HG03558 (cell line): ENCODE results near the gene TEDC2.
"Not testable (repeated sequence)": the region's sequence is repeated elsewhere in the genome, so short reads cannot be mapped to it uniquely, and the experiment has no call there.

Experiments
- ATAC-seq: cut with Tn5 transposase; IDR thresholded peaks from one replicate; pipeline ENCODE4 v1.9.1; 2021; ENCODE audit warnings: moderate number of reproducible peaks; ENCODE audit not compliant: unreplicated experiment; ENCODE audit errors: extremely low read depth

The TEDC2 gene, protein sequence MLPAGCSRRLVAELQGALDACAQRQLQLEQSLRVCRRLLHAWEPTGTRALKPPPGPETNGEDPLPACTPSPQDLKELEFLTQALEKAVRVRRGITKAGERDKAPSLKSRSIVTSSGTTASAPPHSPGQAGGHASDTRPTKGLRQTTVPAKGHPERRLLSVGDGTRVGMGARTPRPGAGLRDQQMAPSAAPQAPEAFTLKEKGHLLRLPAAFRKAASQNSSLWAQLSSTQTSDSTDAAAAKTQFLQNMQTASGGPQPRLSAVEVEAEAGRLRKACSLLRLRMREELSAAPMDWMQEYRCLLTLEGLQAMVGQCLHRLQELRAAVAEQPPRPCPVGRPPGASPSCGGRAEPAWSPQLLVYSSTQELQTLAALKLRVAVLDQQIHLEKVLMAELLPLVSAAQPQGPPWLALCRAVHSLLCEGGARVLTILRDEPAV

DNA sequence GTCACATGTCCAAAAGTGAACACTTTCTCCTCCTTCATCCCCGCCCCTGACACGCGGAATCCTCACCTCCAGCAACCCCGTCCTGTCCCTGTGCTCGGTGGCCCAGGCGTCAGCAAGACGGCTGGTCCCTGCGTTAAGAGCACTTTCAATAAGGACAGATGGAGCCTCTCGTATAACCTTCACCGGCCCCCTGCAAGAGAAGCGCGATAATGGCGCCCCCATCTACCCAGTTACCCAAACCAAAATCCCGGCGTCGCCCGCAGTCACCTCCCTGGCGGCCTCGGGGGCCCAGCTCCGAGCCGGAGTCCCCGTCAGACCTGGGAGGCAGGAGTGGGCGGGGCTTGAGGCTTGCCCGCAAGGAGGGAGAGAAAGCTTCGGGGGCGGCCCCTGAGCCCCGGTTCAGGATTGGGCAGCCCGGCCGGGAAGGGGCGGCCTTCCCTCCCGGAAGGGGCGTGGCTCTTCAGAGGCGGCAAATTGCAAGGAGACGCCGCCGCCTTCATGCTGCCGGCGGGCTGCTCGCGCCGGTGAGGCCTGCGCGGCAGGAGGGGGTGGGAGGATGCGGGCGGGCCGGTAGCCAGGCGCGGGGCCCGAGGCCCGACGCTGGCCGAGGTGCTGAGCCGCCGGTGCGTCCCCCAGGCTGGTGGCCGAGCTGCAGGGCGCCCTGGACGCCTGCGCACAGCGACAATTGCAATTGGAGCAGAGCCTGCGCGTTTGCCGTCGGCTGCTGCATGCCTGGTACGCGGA lies at the start of gene TEDC2:
TEDC2 (plus strand) TSS at position 463 of the 744 bp plus-strand sequence; CDS start at position 499, 36 bp downstream.
- peak; percentile 81 for ATAC-seq

DNA sequence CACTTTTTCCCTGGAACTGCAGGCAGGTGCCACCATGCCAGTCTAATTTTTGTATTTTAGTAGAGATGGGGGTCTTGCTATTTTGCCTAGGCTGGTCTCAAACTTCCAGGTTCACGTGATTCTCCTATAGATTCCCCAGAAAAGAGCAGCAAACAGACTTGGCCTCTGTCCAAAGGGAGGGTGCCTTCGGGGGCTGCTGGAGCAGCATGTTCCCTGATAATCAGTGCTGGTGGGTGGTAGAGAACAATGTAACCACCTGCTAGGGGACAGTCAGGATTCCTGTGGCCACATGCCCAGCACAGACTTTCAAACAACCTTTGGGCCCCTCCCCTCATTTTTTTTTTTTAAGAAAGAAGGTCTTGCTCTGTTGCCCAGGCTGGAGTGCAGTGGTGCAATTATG lies 44.8 kb upstream of the TEDC2 start:
- no peak for ATAC-seq

DNA sequence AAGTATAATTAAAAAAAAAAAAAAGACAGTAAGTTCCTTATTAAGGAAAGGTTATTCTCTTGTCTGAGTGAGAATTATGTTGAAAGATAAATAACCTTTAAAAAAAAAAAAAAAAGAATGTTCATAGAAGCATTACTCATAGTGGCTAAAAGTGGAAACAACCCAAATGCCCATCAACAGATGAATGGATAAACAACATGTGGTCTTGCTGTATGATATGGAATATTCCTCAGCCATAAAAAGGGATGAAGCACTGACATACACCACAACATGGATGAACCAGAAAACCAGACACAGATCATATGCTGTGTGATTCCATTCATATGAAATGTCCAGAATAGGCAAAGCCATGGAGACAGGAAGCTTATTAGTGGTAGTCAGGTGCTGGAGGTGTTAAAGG lies 39.9 kb upstream of the TEDC2 start:
- ATAC-seq = no peak

DNA sequence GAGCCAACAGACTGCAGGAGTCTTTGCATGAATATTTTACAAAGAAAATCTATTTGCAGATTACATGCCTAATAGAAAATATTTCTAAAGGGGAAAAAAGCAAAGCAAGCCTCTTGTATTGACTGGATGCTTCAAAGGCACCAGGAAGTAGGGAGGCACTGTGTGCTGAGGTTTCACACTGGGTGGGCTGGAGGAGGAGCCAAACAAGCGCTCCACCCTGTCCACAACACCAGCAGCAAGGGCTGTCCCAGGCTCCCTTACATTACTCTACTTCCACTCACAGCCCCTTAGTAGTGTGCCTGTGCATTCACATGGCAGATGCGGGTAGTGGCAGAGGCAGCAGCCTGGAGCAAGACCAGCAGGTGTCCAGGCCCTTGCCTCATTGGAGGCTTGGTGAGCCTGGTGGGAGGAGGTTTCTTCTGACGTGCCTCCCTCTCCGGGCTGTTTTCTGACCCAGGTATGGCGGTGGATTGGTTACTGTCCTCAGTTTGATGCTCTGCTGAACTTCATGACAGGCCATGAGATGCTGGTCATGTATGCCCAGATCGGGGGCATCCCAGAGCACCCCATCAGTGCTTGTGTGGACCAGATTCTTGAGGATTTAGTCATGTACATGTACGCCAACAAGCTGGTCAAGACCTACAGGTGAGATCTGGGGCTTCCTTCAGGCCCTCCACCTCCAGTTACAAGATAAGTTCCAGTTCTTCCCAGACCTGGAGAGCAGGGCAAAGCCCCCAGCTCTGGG lies 37.6 kb upstream of the TEDC2 start:
- no peak for ATAC-seq

DNA sequence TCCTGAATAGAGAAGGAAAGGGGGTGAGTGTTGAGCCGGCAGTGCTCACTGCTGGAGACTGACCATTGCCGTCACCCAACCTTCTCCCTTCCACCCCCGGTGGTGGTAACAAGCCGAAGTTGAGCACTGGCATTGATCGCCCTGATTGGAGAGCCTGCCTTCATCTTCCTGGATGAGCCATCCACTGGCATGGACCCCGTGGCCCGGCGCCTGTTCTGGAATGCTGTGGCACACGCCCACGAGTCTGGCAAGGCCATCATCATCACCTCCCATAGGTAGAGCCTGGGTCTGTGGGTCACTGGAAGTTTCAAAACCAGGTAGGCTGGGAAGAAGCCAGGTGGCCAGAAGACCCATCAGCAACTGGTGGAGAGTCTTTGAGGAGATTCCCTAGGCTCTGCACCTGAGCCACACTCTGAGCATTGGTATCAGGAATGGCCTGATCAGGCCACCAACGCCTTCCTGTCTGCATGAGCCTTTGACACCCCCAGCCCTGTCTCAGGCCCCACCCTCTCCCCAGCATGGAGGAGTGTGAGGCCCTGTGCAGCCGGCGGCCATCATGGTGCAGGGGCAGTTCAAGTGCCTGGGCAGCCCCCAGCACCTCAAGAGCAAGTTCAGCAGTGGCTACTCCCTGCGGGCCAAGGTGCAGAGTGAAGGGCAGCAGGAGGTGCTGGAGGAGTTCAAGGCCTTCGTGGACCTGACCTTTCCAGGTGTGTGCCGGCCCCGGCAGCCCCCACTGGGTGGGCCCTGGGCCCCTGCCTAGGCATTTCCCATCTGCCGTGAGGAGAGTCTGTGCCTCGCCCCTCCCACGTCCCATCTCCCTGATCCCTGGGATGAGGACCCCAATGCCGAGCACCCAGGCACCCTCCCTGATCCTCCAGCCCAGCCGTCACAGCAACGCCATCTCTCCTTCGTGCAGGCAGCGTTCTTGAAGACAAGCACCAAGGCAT lies 35.6 kb upstream of the TEDC2 start:
- no peak for ATAC-seq

DNA sequence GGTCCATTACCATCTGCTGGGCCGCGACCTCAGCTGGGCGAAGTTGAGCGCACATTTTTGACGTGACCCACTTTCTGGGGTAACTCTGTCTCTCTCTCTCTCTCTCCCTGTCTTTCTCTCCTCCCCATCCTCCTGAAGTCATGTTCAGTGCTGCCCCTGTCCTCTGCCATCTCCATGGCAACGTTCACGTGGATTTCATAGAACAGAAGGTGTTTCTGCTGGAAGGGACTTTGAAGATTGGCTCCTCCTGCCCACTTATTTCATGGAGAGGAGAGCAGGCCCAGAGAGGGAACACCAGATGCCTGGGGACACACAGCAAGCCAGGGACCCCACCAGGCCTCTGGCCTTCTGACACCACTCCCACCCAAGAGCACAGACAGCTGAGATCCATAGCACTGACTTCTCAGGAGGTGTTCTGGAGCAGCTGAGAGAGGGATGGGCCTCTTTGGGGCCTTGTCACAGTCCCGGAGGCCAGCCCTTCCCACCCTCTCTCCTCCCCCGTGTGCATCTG lies 34.8 kb upstream of the TEDC2 start:
- no peak for ATAC-seq

DNA sequence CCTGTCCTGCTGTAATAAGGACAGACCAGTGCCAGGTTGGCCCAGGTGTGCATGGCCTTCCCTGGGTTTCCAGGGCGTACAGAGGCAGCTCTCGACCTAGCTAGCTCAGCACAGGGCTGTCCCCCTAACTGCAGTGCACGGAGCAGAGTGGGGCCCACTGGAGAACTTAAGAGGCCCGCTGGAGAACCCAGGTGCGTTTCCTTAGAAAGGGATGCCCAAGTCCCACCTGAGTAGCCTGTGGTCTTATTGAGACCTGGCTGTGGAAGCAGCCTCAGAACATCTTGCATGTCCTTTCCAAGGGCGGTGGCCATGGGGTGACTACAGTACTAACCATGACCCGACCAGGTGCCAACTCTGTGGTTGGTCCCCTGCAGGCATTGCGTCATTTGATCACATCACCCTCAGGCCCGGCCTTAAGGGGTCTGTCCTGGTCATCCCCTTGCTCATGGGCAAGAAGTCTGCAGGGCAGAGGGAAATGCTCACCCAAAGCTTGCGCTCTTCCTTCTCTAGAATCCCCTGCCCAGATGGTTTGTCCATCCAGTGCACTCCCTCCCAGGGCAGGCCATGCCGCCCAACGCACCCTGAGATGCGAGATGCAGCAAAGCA lies 34.0 kb upstream of the TEDC2 start:
- no peak for ATAC-seq

DNA sequence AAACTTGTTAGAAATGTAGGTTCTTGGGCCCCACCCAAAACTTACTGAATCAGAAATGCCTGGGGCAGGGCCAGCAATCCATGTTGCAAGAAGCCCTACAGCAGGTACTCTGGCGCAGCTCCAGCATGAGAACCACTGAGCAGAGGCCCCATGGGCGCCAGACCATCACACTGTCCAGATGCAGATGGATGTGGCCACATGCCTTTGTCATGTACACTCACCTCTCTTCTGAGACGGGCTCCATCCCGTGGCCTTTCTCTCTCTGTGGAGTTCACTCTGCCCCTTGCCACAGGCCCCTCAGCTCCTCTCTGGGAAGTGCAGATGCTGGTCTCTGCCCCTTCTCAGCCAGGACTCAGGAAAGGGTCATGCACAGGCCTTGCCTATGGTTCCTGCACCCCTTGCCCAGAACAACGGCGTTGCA lies 33.0 kb upstream of the TEDC2 start:
- no peak for ATAC-seq

DNA sequence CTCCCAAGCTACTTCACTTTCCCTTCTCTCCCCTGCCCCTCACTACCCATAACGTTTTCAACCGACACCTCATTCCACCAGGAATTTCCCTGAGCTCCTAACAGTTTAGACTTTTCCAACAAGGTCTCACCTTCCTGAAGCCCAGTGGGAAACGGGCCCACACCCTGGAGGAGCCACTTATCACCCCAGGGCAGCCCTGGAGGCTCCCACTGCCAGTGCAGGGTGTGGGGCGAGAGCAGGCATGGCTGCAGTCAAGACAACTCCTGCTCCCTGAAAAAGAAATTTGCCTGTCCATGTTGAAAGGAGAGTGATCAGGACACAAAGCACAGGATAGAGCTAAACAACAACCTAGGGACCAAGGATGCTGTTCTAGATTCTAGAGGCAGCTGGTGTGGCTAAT lies 32.4 kb upstream of the TEDC2 start:
- no peak for ATAC-seq

DNA sequence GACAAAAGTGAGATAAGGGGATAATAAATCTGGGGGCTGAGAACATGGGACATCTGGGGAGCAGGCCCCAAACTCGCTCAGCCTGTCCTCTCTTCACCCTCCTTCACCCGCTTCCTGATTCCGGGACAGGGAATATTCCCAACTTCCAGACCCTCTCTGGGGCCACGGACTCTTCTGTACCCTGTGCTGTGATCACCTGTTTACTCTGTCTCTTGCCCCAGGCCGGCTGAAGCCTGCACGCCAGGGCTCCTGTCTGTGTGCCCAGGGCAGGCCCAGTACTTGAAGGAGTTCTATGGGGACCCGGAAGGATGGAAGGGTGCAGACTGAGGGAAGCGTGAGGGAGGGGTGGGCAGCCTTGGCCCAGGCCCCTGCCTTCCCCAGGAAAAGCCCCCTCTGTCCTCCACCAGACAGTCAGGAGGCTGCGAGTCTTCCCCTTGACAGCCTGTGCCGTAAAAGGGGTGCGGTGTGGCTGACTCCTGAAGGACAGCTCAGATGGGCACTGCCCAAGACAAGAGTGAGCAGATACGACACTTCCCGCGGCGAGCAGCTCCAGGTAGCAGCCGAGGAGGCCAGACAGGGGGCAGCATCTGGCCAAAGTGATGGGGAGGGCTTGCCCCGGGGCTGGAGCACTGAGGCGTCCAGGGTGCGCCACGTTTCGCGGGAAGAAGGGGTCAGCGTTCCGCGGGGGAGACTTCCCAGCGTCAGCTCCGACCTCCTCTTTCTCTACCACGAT lies 31.7 kb upstream of the TEDC2 start:
- no peak for ATAC-seq

DNA sequence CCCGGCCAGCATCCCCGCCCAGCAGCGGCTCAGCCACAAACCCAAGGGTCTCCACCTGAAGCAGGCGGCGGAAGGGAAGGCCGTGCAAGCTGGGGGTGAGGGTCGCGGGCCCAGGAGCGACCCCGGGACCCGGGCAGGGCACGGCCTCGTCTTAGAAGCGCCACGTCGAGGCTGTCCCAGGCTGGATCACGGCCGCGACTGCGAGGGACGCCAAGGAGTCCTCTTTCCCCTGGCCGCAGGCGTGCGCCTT lies 31.2 kb upstream of the TEDC2 start:
- ATAC-seq = no peak

DNA sequence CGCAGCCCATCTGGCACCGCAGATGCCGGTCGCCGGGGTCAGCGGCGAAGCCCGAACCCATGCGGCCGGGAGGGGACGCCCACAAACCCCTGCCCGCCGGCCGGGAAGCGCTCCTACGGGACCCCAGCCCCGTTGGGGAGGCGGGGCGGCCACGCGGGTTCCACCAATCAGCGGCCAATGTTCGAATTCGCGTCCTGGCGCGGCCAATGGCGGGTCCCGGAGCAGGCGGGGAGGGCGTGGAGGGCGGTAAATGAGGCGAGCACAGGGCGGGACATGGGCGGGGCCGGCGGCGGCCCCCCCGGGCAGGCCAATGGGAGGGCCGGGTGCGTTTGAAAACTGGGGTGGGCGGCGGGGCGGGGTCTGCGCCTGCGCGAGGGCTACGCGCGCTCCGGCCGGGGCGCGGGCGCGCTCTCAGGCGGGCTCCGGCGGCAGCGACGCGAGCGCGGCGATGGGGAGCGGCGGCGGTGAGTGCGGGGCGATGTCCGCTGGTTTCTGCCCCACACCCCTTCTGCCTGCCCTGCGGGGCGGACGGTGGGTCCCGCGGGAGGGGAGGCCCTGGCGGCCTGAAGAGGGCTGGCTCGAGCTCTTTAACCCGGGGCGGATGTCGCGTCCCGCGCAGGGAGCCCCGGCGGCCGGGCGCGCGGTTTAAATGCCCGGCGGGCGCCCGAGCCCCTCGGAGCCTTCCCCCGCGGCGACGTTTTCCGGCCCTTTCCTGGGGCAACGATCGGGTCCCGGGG lies 30.7 kb upstream of the TEDC2 start, which contains the start of gene CCNF:
CCNF (plus strand) TSS at position 414 of the 737 bp plus-strand sequence; CDS start at position 449, 35 bp downstream.
- ATAC-seq = peak; percentile 61

DNA sequence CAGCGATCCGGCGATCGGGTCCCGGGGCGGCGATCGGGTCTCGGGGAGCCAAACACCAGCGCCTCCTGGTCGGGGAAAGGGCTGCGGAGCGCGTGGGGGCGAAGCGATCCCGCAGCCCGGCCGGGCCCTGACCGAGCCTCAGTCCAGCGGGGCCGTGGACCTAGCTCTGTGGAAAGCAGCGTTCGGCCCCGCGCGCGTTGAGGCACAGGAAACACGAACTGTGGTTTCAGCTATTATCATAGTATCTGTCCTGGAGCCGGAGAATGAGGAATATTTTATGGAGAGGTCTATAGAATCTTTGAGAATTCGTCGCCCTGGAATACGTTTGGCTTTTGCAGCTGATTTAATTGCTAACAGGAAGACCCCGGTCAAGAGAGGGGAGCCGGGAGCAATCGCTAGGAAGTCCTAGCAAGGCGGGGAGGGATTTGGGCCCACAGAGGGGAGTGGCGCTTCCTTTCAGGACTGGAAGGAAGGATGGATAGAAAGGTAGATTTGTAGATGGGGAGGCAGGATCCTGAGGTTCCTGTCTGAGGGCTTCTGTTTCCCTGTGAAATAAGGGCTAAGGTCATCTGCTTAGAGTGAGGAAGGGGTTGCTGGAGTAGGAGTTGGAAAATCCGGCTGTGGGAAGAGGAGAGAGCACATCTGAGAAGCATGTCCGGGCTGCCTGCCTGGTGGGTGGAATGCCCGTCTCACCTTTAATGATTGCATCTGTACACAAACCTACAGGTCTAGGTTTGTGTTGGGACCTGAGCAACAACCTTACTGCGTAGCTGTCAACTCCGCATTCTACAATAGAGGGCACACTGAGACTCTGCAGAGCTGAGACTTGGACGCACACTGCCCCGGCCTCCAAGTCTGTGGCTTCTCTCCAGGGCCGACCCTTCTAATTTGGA lies 29.9 kb upstream of the TEDC2 start:
- ATAC-seq = no peak

DNA sequence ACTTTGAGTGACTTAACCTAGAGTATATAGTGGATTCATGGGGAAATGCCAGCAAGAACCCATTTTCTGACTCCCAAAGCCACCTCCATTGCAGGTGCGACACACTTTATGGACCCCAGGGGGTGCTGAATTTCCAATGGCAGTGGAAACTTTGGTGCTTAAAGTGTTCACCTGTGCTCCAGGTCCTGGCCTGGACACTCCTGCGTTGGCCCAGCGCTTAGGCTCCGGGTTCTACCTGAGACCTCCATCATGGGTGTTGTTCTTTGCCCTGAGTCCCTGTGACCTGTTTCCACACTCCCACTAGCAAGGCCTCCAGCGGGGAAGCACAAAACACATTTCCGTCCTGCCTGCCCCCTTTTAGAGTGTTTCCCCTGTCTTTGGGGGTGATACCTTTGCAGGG lies 27.6 kb upstream of the TEDC2 start:
- no peak for ATAC-seq

DNA sequence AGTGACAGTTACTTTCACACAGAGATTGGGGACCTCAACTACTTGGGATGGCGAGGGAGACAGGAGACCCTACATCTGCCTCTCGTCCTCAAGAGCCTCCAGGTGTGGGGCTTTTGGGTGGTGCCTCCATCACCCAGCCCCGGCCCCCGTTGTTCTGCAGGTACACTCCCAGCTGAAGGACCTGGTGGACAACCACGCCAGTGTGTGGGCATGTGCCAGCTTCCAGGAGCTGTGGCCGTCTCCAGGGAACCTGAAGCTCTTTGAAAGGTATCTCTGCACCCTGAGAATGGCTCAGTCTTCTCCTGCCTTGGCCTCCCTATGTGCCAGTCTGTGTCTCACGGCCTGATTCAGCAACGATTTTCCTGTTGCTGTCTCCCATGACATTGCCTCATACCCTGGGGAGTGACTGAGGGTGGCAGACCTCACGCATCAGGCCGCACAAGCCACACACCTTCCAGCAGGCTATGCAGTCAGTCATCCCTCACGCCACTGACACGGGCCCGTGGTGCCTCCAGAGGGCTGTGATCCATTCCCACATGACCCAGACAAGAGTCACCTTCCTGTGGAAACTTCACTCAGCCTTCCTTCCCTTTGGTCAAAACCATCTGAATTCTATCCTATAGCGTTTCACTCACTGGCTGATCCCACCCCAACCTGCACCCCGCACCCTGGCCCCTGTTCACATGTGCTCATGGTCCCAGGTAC lies 27.0 kb upstream of the TEDC2 start:
- no peak for ATAC-seq

DNA sequence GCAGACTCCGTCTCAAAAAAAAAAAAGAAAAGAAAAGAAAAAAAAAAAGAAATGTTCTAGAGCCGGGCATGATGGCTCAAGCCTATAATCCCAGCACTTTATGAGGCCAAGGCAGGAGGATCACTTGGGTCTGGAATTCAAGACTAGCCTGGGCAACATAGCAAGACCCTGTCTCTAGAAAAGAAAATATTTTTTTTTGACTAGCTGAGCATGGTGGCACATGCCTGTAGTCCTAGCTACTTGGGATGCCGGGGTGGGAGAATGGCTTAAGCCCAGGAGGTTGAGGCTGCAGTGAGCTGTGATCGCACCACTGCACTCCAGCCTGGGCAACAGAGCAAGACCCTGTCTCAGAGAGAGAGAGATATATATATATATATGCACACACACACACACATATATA lies 24.7 kb upstream of the TEDC2 start:
- not testable (repeated sequence) for ATAC-seq
